Sigmoid colon (tissue), 4 donors: ENCODE data around the gene DENND5A.

ENCODE experiments used
- EP300 ChIP-seq, 4 donors: sonication (generic); formaldehyde crosslinking; IDR thresholded peaks; one replicate each; pipeline ENCODE4 v1.6.1; 2017; ENCODE audit warnings: antibody characterized with exemption in 4 of 4
- POLR2A ChIP-seq, 2 donors: fragments of 450-650 bp; IDR thresholded peaks; one replicate each; pipeline ENCODE4 v1.6.1; 2016; ENCODE audit warnings: antibody characterized with exemption in 2 of 2, mild to moderate bottlenecking in 2 of 2, moderate library complexity in 2 of 2
- TF ChIP-seq, protein P1 (sequence below), 4 experiments: fragments of 450-650 bp in 3 of 4; fragments of 200-600 bp in 1 of 4; IDR thresholded peaks; one replicate each; pipeline ENCODE4 v1.5.1; 2016 to 2019; ENCODE audit warnings: antibody characterized with exemption in 4 of 4, mild to moderate bottlenecking in 3 of 4, moderate library complexity in 2 of 4

DNA sequence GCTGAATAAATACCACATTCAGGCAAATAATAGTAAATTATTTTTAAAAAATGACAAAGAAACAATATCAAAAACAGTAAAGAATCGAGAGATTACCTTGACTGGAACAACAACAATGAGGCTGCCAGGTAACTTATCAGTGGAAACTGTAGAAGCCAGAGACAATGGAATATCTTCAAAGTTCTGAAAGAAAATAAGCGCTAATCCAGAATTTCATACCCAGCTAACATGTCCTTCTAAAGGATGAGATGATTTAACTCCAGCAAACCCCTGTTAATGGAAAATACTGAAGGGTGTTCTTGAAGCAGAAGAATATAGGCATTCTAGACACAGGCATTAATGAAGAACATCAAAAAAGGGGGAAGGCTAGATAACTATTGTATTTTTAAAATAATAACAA is 153.1 kb downstream of the DENND5A start:
- TF ChIP-seq, protein P1, sequence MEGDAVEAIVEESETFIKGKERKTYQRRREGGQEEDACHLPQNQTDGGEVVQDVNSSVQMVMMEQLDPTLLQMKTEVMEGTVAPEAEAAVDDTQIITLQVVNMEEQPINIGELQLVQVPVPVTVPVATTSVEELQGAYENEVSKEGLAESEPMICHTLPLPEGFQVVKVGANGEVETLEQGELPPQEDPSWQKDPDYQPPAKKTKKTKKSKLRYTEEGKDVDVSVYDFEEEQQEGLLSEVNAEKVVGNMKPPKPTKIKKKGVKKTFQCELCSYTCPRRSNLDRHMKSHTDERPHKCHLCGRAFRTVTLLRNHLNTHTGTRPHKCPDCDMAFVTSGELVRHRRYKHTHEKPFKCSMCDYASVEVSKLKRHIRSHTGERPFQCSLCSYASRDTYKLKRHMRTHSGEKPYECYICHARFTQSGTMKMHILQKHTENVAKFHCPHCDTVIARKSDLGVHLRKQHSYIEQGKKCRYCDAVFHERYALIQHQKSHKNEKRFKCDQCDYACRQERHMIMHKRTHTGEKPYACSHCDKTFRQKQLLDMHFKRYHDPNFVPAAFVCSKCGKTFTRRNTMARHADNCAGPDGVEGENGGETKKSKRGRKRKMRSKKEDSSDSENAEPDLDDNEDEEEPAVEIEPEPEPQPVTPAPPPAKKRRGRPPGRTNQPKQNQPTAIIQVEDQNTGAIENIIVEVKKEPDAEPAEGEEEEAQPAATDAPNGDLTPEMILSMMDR (IDR thresholded peaks at IDR 0.05): no peak
- TF ChIP-seq POLR2A (IDR thresholded peaks at IDR 0.05): no peak
- TF ChIP-seq EP300 (IDR thresholded peaks at IDR 0.05): no peak
